GM12891 (cell line): ENCODE measurements around the gene FAT2.

ENCODE experiments used
- POLR2A ChIP-seq: IDR thresholded peaks from 2 replicates; pipeline ENCODE4 v1.6.1; 2011; ENCODE audit warnings: low read depth, low read length, control low read depth
- POLR2AphosphoS5 ChIP-seq: IDR thresholded peaks from 2 replicates; pipeline ENCODE4 v1.6.1; 2011; ENCODE audit warnings: low read depth, low read length, control low read depth
- POU2F2 ChIP-seq: IDR thresholded peaks from 2 replicates; pipeline ENCODE4 v1.6.1; 2011; ENCODE audit warnings: low read depth, mild to moderate bottlenecking, control low read depth, low read length, moderate library complexity
- TAF1 ChIP-seq: IDR thresholded peaks from 2 replicates; pipeline ENCODE4 v1.6.1; 2011; ENCODE audit warnings: low read depth, low read length, control low read depth

- no peak for TF ChIP-seq POLR2AphosphoS5
- TF ChIP-seq POLR2A, result no peak
- no peak for TF ChIP-seq TAF1
- TF ChIP-seq POU2F2, result no peak
These were observed 41.8 kb upstream of the FAT2 start for GRCh38 chr5:151632941-151633340.
